ENCODE data around the gene KYNU.
"Not testable (repeated sequence)": the region's sequence is repeated elsewhere in the genome, so short reads cannot be mapped to it uniquely, and the experiment has no call there.

KYNU gene

GRCh38 chr2:142877216-142877838 is at the start of gene KYNU:
Gene KYNU, plus strand, starts transcription at chr2:142877664. Its CDS starts 7,704 bp downstream, at chr2:142885368.
- no peak for DNase-seq

- DNase-seq, result no peak
Observed at GRCh38 chr2:142834021-142834420, 43.4 kb upstream of the KYNU start.

- no peak for DNase-seq
Observed at GRCh38 chr2:142840436-142840835, 37.0 kb upstream of the KYNU start.

GRCh38 chr2:142841788-142842187 is 35.7 kb upstream of the KYNU start:
- DNase-seq, result no peak

GRCh38 chr2:142842369-142842768 is 35.1 kb upstream of the KYNU start:
- DNase-seq, result no peak

- no peak for DNase-seq
Observed at GRCh38 chr2:142843731-142844130, 33.7 kb upstream of the KYNU start.

GRCh38 chr2:142848023-142848606 is 29.3 kb upstream of the KYNU start:
- DNase-seq, result no peak

- DNase-seq, result no peak
Observed at GRCh38 chr2:142849820-142850219, 27.6 kb upstream of the KYNU start.

- DNase-seq, result no peak
Observed at GRCh38 chr2:142853912-142854311, 23.6 kb upstream of the KYNU start.

- no peak for DNase-seq
Observed at GRCh38 chr2:142857256-142858164, 20.0 kb upstream of the KYNU start.

GRCh38 chr2:142858961-142859360 is 18.5 kb upstream of the KYNU start:
- no peak for DNase-seq

- DNase-seq, result no peak
Observed at GRCh38 chr2:142862299-142862698, 15.2 kb upstream of the KYNU start.

- DNase-seq, result no peak
Observed at GRCh38 chr2:142862847-142863246, 14.6 kb upstream of the KYNU start.

GRCh38 chr2:142863485-142863961 is 13.9 kb upstream of the KYNU start:
- DNase-seq, result no peak

GRCh38 chr2:142864605-142865004 is 12.9 kb upstream of the KYNU start:
- DNase-seq, result not testable (repeated sequence)

- no peak for DNase-seq
Observed at GRCh38 chr2:142865924-142866323, 11.5 kb upstream of the KYNU start.

GRCh38 chr2:142866426-142866825 is 11.0 kb upstream of the KYNU start:
- DNase-seq, result no peak

- no peak for DNase-seq
Observed at GRCh38 chr2:142867136-142867535, 10.3 kb upstream of the KYNU start.

- no peak for DNase-seq
Observed at GRCh38 chr2:142868229-142868762, 9.2 kb upstream of the KYNU start.

GRCh38 chr2:142869065-142869460 is 8.4 kb upstream of the KYNU start:
- DNase-seq, result not testable (repeated sequence)

GRCh38 chr2:142869461-142870106 is 7.9 kb upstream of the KYNU start:
- DNase-seq, result no peak

GRCh38 chr2:142870526-142870925 is 6.9 kb upstream of the KYNU start:
- DNase-seq, result no peak

GRCh38 chr2:142871396-142871795 is 6.1 kb upstream of the KYNU start:
- no peak for DNase-seq
